Muscle layer of colon (tissue), 2 donors: Measurements from ENCODE around the gene SIGLECL1.

Experiments
- H3K27ac ChIP-seq: one replicate; pipeline ENCODE4 v1.7.0; 2013; ENCODE audit warnings: low read depth, mild to moderate bottlenecking, low read length, moderate library complexity
- H3K27me3 ChIP-seq, 2 donors: one replicate each; pipeline ENCODE4 v1.7.0; 2013; ENCODE audit warnings: low read length in 2 of 2, mild to moderate bottlenecking in 2 of 2; ENCODE audit not compliant: insufficient read depth in 2 of 2, control insufficient read depth in 1 of 2
- H3K36me3 ChIP-seq: one replicate; pipeline ENCODE4 v1.7.0; 2013; ENCODE audit warnings: mild to moderate bottlenecking, low read length; ENCODE audit not compliant: insufficient read depth
- H3K4me1 ChIP-seq: one replicate; pipeline ENCODE4 v1.7.0; 2013; ENCODE audit warnings: mild to moderate bottlenecking, low read length; ENCODE audit not compliant: insufficient read depth
- H3K4me3 ChIP-seq, 2 donors: one replicate each; pipeline ENCODE4 v1.7.0; 2013; ENCODE audit warnings: low read length in 2 of 2, low read depth in 1 of 2, mild to moderate bottlenecking in 1 of 2, moderate library complexity in 1 of 2
- H3K9ac ChIP-seq: one replicate; pipeline ENCODE4 v1.7.0; 2013; ENCODE audit warnings: low read length
- H3K9me3 ChIP-seq: one replicate; pipeline ENCODE4 v1.7.0; 2013; ENCODE audit warnings: mild to moderate bottlenecking, low read length
- donor health status: abdominal sarcoma.
- donor health status: Adenocarcinoma of cecum.

The SIGLECL1 gene

GRCh38 chr19:51305479-51305878 is 54.6 kb downstream of the SIGLECL1 start:
- H3K4me3 ChIP-seq, result no peak overlapping the region
- no peaks in the 10 kb centered on the region for H3K4me1 ChIP-seq
- peaks cover 0 to 13% of the 10 kb centered on the region in 2 donors for H3K27me3 ChIP-seq
- H3K27ac ChIP-seq, result no peak overlapping the region
- H3K36me3 ChIP-seq, result no peaks in the 10 kb centered on the region
- H3K9ac ChIP-seq, result no peak overlapping the region
- peaks cover 22% of the 10 kb centered on the region for H3K9me3 ChIP-seq

- peaks cover 16% of the 10 kb centered on the region for H3K9me3 ChIP-seq
- H3K27me3 ChIP-seq, result peaks cover 0 to 24% of the 10 kb centered on the region in 2 donors
- no peaks in the 10 kb centered on the region for H3K36me3 ChIP-seq
- H3K27ac ChIP-seq, result no peak within 1 kb of the TSS
- no peak within 1 kb of the TSS for H3K9ac ChIP-seq
- no peak within 1 kb of the TSS for H3K4me3 ChIP-seq
- no peaks in the 10 kb centered on the region for H3K4me1 ChIP-seq
Observed at GRCh38 chr19:51311351-51312257, 60.7 kb downstream of the SIGLECL1 start, which contains the start of gene IGLON5. IGLON5 (plus strand) TSS chr19:51311644; CDS start chr19:51311848, 204 bp downstream.

DNA sequence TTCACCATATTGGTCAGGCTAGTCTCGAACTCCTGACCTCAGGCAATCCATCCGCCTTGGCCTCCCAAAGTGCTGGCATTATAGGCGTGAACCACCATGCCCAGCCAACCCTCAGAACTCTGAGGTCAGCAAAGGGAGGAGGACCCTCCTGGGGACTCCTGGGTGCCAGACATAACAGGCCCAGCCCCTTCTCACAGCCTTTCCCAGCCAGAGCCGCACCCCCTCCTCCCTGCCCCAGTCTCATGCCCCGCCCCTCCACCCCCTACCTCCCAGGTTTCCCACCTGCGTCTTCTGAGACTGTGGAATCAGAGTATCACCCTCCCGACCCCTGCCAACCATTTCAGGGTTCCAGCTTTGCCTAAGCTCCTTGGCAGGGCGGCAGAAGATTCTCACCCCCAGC is 65.8 kb downstream of the SIGLECL1 start:
- Histone ChIP-seq H3K27ac (no peak overlapping the region), H3K9ac (no peak overlapping the region), H3K4me1 (no peaks in the 10 kb centered on the region), H3K36me3 (no peaks in the 10 kb centered on the region), H3K9me3 (peaks cover 3% of the 10 kb centered on the region), H3K4me3 (no peak overlapping the region), H3K27me3 (peaks cover 0 to 14% of the 10 kb centered on the region in 2 donors)

GRCh38 chr19:51317376-51317775 is 66.5 kb downstream of the SIGLECL1 start:
- Histone ChIP-seq H3K4me3 (no peak overlapping the region), H3K4me1 (no peaks in the 10 kb centered on the region), H3K27ac (no peak overlapping the region), H3K9ac (no peak overlapping the region), H3K27me3 (peaks cover 0 to 8% of the 10 kb centered on the region in 2 donors), H3K36me3 (no peaks in the 10 kb centered on the region), H3K9me3 (peaks cover 3% of the 10 kb centered on the region)

DNA sequence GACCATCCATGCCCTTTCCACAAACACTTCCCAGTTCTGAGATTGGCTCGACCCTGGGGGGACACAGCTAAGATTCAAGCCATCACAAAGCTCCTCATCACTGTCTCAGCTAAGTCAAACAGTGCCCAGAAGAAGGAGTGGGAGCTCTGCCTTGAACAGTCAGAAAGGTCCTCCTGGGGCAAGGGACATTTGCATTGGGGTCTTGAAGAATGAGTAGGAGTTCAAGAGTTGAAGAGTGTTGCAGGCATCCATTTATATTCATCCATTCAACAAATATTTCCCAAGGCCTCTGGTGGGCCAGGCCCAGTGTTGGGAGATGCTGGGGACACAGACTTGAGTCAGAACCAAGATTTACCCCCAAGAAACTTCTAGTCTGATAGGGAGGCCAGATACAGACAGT is 67.1 kb downstream of the SIGLECL1 start:
- Histone ChIP-seq H3K27ac (no peak overlapping the region), H3K9me3 (peaks cover 3% of the 10 kb centered on the region), H3K4me1 (no peaks in the 10 kb centered on the region), H3K36me3 (no peaks in the 10 kb centered on the region), H3K27me3 (peaks cover 0 to 7% of the 10 kb centered on the region in 2 donors), H3K4me3 (no peak overlapping the region), H3K9ac (no peak overlapping the region)
